HG03108 (cell line): Measurements from ENCODE around the gene PDZK1IP1.
"Not testable (repeated sequence)": the region's sequence is repeated elsewhere in the genome, so short reads cannot be mapped to it uniquely, and the experiment has no call there.

Experiments used
- ATAC-seq: cut with Tn5 transposase; IDR thresholded peaks from one replicate; pipeline ENCODE4 v1.9.1; 2021; ENCODE audit warnings: moderate library complexity; ENCODE audit not compliant: unreplicated experiment

PDZK1IP1 gene

DNA sequence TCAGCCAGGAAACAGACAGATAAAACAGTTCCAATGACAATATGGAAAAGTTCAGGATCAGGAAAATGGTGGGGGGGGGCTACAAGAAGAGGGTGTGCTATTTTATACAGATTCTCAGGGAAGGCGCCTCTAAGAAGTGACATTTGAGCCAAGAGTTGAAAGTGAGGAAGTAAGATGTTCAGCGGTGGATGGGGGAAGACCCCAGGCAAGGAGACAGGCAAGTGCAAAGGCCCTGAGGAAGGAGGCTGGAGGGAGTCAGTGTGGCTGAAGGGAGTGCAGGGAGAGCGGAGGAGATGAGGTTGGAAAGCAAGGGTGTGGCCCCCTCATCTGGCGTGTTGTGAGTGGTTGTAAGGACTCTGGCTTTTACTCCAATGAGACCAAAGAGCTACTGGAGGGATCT, 8.4 kb upstream of the PDZK1IP1 start:
- no peak for ATAC-seq

GRCh38 chr1:47196622-47197021, 6.8 kb upstream of the PDZK1IP1 start:
- ATAC-seq = no peak

DNA sequence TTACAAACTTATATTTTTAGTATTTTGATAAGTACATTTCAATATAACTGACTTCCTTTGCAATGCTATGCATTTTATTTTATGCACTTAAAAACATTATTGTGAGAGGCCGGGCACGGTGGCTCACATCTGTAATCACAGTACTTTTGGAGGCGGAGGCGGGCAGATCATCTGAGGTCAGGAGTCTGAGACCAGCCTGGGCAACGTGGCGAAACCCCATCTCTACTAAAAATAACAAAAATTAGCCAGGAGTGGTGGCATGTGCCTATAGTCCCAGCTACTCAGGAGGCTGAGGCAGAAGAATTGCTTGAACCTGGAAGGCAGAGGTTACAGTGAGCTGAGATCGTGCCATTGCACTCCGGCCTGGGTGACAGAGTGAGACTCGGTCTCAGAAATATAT, 6.1 kb upstream of the PDZK1IP1 start:
- ATAC-seq = not testable (repeated sequence)

GRCh38 chr1:47194311-47194710, 4.5 kb upstream of the PDZK1IP1 start:
- ATAC-seq = no peak

GRCh38 chr1:47193496-47193895, 3.7 kb upstream of the PDZK1IP1 start:
- ATAC-seq = not testable (repeated sequence)

DNA sequence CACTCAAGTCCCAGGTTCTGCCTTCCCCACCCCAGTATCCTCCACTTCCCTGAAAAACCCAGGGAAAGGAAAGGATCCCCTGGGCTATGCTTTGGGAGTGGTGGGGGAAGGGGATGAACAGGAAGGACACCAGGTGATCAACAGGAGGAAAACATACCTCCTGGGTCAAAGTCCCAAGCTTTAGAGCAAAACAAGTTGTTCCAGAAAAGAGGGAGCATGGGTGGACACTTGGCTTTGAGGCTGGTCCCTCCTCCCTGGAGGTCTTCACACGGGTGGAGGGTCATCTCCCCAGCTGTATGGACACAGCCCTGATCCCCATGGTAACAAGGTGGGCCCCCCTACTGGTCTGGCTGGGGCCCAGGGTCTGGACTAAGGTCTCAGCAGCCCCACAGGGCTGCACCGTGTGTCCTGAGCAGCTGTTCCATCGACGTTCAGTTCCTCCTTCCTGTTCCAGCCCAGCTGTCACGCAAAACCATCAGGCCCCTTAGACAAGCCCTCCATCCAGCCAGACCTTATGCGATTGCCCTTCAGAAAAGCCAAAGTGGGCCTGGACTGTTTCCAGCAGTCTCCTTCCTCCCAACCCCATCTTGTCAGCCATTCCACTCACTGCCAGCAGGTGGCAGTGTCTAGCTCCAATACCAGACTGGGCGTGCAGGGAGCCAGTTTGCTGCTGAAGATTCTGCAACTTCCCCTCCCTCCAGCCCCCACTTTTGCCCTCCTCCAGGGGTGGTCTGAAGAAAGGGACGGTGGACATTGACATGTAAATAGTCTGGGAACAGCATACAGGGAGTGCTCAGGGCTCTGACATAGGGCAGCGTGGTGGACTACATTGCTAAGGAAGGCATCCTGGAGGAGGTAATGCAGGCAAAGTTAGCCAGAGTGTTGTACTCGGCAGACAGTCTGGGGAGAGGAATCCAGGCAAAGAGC, 2.9 kb upstream of the PDZK1IP1 start:
- ATAC-seq = no peak

DNA sequence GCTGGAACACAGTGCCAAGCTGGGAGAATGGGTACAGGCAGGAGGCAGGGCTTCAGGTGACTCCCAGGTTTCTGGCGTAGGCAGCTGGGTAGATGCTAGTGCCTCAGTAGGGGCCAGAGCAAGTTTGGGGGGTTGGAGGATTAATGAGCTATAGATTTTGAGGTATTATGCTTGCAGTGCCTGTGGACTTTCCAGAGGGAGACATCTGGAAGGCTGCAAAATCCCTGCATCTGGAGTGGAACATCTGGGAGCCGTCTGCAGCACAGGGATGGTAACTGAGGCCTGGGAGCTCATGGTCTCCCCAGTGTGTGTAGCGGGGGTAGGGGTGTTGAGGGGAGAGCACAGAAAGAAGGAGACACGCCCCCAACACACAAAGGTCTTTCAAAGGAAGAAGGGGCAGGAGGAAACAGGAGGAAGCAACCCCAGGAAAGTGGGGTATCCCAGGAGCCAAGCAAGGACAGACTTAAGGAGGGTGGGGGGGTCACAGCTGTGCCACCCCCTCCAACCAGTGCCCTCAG, 2.2 kb upstream of the PDZK1IP1 start:
- ATAC-seq = no peak

- ATAC-seq = no peak
These were observed 1.0 kb upstream of the PDZK1IP1 start for GRCh38 chr1:47190857-47191256.

GRCh38 chr1:47190509-47190855, 646 bp upstream of the PDZK1IP1 start:
- no peak for ATAC-seq

GRCh38 chr1:47188791-47189785, 748 bp downstream of the PDZK1IP1 start:
- ATAC-seq = no peak

DNA sequence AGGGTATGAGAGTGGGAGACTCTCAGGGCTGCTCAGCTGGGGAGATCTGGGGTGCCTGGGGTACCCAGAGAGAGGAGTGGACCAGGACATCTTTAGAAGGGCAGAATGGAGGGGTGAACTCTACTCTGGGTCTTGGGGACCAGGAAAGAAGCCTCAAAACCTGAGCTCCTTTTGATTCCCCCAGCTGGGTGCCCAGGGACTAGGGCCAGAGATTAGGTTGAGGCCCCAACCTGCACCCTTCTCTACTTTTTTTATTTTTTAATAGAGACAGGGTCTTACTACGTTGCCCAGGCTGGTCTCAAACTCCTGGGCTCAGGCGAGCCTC, 1.9 kb downstream of the PDZK1IP1 start:
- no peak for ATAC-seq

- ATAC-seq = no peak
These were observed 2.5 kb downstream of the PDZK1IP1 start for GRCh38 chr1:47187231-47187925.

DNA sequence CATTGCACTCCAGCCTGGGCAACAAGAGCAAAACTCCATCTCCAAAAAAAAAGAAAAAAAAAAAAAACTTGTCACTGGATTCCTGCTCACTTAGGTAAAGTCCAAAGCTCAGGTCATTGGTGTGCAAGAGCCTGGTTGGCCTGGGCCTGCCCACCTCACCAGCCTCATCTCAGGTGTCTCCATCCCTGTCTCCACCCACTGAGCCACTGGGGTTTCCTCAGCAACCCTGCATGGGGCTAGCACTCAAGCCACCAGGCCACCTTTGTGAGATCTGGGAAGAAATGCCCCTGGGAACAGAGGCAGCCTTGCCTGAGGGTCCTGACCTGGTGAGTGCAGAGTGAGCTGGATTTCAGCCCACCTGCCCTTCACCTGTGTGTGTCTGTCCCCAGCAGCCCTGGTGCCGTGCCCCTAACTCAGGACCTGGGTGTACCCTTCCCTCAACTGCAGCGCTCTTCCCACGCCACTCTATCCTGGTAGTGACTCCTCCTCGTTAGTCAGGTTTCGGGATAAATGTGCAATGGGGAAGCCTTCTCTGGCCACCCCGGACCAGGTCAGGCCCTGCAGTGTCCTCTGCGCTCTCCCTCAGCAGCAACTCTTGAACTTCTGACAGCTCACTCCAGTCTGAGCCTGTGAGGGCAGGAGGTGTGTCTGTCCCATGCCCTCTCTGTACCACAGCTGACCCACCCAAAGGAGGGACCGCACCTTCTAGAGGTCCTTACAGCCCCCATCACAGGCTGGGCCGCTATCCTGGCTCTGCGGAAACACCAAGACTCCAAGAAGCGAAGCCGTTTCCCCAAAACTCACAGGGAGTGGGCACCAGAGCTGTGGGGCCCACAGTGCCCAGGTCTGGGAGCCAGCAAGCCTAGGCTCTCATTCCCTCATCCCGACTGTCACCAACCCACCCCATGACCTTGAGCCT, 3.3 kb downstream of the PDZK1IP1 start:
- ATAC-seq = no peak

DNA sequence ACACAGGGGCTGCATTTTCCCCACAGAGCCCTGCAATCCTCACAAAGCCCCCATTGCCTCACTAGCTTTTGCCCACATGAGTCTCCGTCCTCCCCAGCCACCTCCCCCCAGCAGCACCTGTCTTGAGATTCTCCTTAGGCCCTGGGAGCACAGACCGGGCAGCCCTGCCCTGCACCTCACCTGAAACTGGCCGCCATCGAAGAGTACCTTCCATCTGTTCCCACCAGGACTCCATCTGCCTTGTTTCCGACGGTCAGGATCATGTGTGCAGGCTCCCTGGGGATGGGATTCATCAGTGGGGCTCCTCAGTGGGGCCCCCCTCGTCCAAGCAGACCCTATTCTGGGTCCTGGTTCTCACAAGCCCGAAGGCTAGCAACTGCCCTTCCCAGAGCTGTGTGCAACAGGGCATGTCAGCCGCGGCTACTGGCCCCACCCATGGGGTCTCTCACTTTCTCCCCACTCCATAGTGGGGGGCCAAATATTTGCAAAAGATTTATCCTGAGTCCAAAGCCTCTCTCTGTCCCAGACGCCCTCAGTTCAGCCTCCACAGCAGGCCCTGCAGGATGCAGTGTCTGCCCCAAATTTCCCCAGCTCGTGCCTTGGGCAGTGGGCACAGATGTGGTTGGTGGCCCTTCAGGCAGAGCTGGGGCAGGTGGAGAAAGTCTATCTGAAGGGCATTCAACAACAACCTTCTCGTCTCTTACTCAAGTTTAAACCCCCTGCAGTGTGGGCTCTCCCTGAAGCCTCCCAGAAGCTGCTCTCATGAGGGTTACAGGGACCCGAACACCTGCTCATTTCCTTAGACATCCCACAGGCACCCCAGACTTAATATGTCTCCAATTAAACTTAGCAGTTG, 4.8 kb downstream of the PDZK1IP1 start:
- ATAC-seq = no peak

GRCh38 chr1:47184090-47184821, 5.6 kb downstream of the PDZK1IP1 start:
- no peak for ATAC-seq

- no peak for ATAC-seq
These were observed 6.3 kb downstream of the PDZK1IP1 start for GRCh38 chr1:47183308-47184089.

DNA sequence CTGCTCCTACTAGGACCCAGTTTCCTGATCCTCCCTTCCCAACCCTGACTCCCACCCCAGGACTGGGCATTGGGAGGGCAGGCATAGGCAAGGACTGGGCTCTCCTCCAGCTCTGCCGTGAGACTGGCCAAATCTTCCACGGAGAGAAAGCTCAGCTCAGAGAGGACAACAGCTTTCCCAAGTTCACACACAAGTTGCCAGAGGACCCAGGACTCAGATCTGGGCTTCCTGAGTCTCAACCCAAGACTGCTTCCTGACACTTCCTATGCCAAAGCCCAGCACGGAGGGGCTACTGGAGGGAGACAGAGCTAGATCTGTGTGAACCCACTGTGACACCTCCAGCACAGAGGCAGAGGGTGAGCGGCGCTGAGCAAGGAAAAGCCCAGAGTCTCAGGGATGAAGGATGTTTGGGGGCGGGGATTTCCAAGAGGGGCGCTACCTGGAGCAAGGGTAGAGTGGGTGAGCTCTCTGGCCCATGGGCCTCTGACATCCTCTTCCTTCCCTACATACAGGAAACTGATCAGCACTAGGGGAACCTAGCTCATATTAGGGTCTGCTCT, 7.1 kb downstream of the PDZK1IP1 start:
- no peak for ATAC-seq
